ENCODE measurements around the gene LDB1. TPM values are rescaled to one million over a fixed set of nuclear protein-coding genes. Genes with fewer than 3 reads are reported as not detected.

LDB1 gene
- total RNA-seq, 1 experiment from 2014 or later = 63.9 TPM

- CTCF ChIA-PET = no interaction called here
- no peak overlapping the region for H3K4me2 ChIP-seq (ENCODE audit: low read length)
- peaks cover 55 to 85% of the 10 kb centered on the region in 2 experiments for H3K36me3 ChIP-seq (ENCODE audit: control insufficient read depth in 1 of 2, insufficient read depth in 2 of 2, low read length in 2 of 2)
- no peak for TF ChIP-seq POLR2AphosphoS5 (IDR thresholded peaks at IDR 0.05; ENCODE audit: low read depth, low read length)
- TF ChIP-seq ELF1 (IDR thresholded peaks at IDR 0.05; ENCODE audit: borderline replicate concordance, low read depth) = no peak
- no peak for TF ChIP-seq EGR1 (IDR thresholded peaks at IDR 0.05; ENCODE audit: low read depth)
- no peak for TF ChIP-seq MAX (IDR thresholded peaks at IDR 0.05)
- TF ChIP-seq RAD21 (IDR thresholded peaks at IDR 0.05; ENCODE audit: low read depth) = no peak
- TF ChIP-seq, protein P1, sequence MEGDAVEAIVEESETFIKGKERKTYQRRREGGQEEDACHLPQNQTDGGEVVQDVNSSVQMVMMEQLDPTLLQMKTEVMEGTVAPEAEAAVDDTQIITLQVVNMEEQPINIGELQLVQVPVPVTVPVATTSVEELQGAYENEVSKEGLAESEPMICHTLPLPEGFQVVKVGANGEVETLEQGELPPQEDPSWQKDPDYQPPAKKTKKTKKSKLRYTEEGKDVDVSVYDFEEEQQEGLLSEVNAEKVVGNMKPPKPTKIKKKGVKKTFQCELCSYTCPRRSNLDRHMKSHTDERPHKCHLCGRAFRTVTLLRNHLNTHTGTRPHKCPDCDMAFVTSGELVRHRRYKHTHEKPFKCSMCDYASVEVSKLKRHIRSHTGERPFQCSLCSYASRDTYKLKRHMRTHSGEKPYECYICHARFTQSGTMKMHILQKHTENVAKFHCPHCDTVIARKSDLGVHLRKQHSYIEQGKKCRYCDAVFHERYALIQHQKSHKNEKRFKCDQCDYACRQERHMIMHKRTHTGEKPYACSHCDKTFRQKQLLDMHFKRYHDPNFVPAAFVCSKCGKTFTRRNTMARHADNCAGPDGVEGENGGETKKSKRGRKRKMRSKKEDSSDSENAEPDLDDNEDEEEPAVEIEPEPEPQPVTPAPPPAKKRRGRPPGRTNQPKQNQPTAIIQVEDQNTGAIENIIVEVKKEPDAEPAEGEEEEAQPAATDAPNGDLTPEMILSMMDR (IDR thresholded peaks at IDR 0.05 in 2 of 3, conservative IDR thresholded peaks at IDR 0.05 in 1 of 3; ENCODE audit: borderline replicate concordance in 1 of 3, insufficient read depth in 1 of 3, low read depth in 2 of 3, low read length in 2 of 3) = no peak
- TF ChIP-seq ZNF274 (IDR thresholded peaks at IDR 0.05; ENCODE audit: low read depth, low read length) = no peak
- no peak for TF ChIP-seq ATF3 (IDR thresholded peaks at IDR 0.05)
- TF ChIP-seq TCF7L2 (IDR thresholded peaks at IDR 0.05; ENCODE audit: borderline replicate concordance, extremely low read depth, insufficient read depth, insufficient read length) = no peak
- TF ChIP-seq SIN3A (IDR thresholded peaks at IDR 0.05; ENCODE audit: low read depth) = no peak
- no peak for TF ChIP-seq FOSL1 (IDR thresholded peaks at IDR 0.05; ENCODE audit: low read depth)
- no peak for TF ChIP-seq CBX3 (IDR thresholded peaks at IDR 0.05; ENCODE audit: low read depth)
- TF ChIP-seq ZBTB33 (IDR thresholded peaks at IDR 0.05; ENCODE audit: extremely low read depth, insufficient replicate concordance, low read length) = no peak
- TF ChIP-seq EZH2 (IDR thresholded peaks at IDR 0.05) = no peak
- TF ChIP-seq REST (IDR thresholded peaks at IDR 0.05; ENCODE audit: low read depth) = no peak
- TF ChIP-seq EZH2phosphoT487 (IDR thresholded peaks at IDR 0.05; ENCODE audit: borderline replicate concordance) = no peak
- TF ChIP-seq SRF (IDR thresholded peaks at IDR 0.05; ENCODE audit: low read depth) = no peak
- H3K27ac ChIP-seq (ENCODE audit: low read depth, low read length) = no peak overlapping the region
- ATAC-seq = no peak
- H3K27me3 ChIP-seq (ENCODE audit: insufficient read depth, low read length) = no peaks in the 10 kb centered on the region
- intact Hi-C loops (cut with micrococcal nuclease) = no loop called here
- H3K9me3 ChIP-seq (ENCODE audit: control insufficient read depth in 1 of 2, insufficient read depth in 1 of 2, low read depth in 1 of 2, low read length in 2 of 2) = no peaks in the 10 kb centered on the region
- no peaks in the 10 kb centered on the region for H3K9me2 ChIP-seq (ENCODE audit: insufficient read depth)
- H3K4me1 ChIP-seq (ENCODE audit: control insufficient read depth in 1 of 2, insufficient read depth in 2 of 2, low read length in 2 of 2) = peaks cover 16 to 17% of the 10 kb centered on the region in 2 experiments
- peaks cover 59% of the 10 kb centered on the region; the same call in 1 of the 2 replicates for H4K20me1 ChIP-seq (ENCODE audit: insufficient read depth)
- RAD21 ChIA-PET (ENCODE audit: low non-redundant PET in 1 of 2, low total read pairs in 2 of 2, uncharacterized antibody in 2 of 2, unreplicated experiment in 2 of 2) = no interaction called here
- POLR2A ChIA-PET = interaction anchor here (2.1 kb wide), 1 partner anchor 12 kb away, joined by 6 read pairs; the partner anchor contains the start of gene NOLC1
- no peak overlapping the region for H3K9ac ChIP-seq (ENCODE audit: low read length)
- no peak overlapping the region for H2AFZ ChIP-seq (ENCODE audit: low read depth, low read length, poor library complexity, severe bottlenecking)
- DNase-seq (ENCODE audit: low read depth, low spot score) = no peak
- H3K79me2 ChIP-seq (ENCODE audit: insufficient read depth, low read length) = peaks cover 100% of the 10 kb centered on the region
- BruUV-seq (replicated peaks) = no TSS peak
- H3K4me3 ChIP-seq (replicated peaks in 1 of 2; ENCODE audit: low read depth in 1 of 2, low read length in 2 of 2) = no peak overlapping the region
These were observed 19.3 kb upstream of the LDB1 start for GRCh38 chr10:102139281-102140110.

All from HCT116 (cell line).